ENCODE results near the gene ZC3H12D.
"Not testable (repeated sequence)": the region's sequence is repeated elsewhere in the genome, so short reads cannot be mapped to it uniquely, and the experiment has no call there.

DNA sequence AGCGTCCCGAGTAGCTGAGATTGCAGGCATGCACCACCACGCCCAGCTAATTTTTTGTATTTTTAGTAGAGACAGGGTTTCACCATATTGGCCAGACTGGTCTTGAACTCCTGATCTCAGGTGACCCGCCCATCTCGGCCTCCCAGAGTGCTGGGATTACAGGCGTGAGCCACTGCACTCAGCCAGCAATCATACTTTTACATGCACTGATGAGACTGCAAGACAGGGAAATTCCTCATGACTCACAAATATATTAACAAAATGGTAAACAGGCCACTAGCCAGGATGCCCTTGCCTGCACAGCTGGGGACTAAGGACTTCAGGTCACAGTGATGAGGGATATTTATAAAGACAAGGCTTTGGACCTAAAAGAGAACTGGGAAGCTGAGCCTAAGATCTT, 11.8 kb upstream of the ZC3H12D start:
- TF ChIP-seq EZH2 (IDR thresholded peaks at IDR 0.05; ENCODE audit: low read length, unreplicated experiment), result not testable (repeated sequence)
- TF ChIP-seq, protein P1, sequence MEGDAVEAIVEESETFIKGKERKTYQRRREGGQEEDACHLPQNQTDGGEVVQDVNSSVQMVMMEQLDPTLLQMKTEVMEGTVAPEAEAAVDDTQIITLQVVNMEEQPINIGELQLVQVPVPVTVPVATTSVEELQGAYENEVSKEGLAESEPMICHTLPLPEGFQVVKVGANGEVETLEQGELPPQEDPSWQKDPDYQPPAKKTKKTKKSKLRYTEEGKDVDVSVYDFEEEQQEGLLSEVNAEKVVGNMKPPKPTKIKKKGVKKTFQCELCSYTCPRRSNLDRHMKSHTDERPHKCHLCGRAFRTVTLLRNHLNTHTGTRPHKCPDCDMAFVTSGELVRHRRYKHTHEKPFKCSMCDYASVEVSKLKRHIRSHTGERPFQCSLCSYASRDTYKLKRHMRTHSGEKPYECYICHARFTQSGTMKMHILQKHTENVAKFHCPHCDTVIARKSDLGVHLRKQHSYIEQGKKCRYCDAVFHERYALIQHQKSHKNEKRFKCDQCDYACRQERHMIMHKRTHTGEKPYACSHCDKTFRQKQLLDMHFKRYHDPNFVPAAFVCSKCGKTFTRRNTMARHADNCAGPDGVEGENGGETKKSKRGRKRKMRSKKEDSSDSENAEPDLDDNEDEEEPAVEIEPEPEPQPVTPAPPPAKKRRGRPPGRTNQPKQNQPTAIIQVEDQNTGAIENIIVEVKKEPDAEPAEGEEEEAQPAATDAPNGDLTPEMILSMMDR (conservative IDR thresholded peaks at IDR 0.05; ENCODE audit: low read depth, low read length), result not testable (repeated sequence)

Measured in PC-3 (cell line).